Spleen (tissue), 11 donors: ENCODE data around the gene ENO3. TPM values are rescaled to one million over a fixed set of nuclear protein-coding genes. Genes with fewer than 3 reads are reported as not detected.

Experiments used
- DNase-seq: peaks from one replicate; pipeline ENCODE4 v3.0.0-alpha.2; 2020
- H3K27ac ChIP-seq, 8 donors: fragments of 200-600 bp; sonication (generic) in 7 of 8; 1 replicate in 4 of 8; 2 replicates in 4 of 8; pipeline versions ENCODE4 v1.5.0 to v1.8.0; 2016 to 2021; ENCODE audit warnings: inconsistent platforms in 4 of 8, mild to moderate bottlenecking in 4 of 8, moderate library complexity in 1 of 8
- H3K27me3 ChIP-seq, 7 donors: fragments of 200-600 bp; sonication (generic) in 6 of 7; replicated peaks in 1 of 7; 1 replicate in 4 of 7; 2 replicates in 3 of 7; pipeline versions ENCODE4 v1.5.0 to v1.8.0; 2016 to 2021; ENCODE audit warnings: inconsistent platforms in 3 of 7, mild to moderate bottlenecking in 1 of 7
- H3K36me3 ChIP-seq, 6 donors: fragments of 200-600 bp; sonication (generic) in 5 of 6; 1 replicate in 4 of 6; 2 replicates in 2 of 6; pipeline versions ENCODE4 v1.5.0 to v1.8.0; 2016 to 2021; ENCODE audit warnings: inconsistent platforms in 2 of 6
- H3K4me1 ChIP-seq, 6 donors: fragments of 200-600 bp; sonication (generic) in 5 of 6; 1 replicate in 3 of 6; 2 replicates in 3 of 6; pipeline versions ENCODE4 v1.5.0 to v1.8.0; 2016 to 2021; ENCODE audit warnings: inconsistent platforms in 3 of 6
- H3K4me3 ChIP-seq, 8 donors: fragments of 200-600 bp; sonication (generic) in 7 of 8; 1 replicate in 4 of 8; 2 replicates in 4 of 8; pipeline versions ENCODE4 v1.5.0 to v1.8.0; 2016 to 2021; ENCODE audit warnings: inconsistent platforms in 4 of 8, mild to moderate bottlenecking in 4 of 8, moderate library complexity in 2 of 8
- H3K9me3 ChIP-seq, 8 donors: fragments of 200-600 bp; sonication (generic) in 7 of 8; 1 replicate in 4 of 8; 2 replicates in 4 of 8; pipeline versions ENCODE4 v1.5.0 to v1.8.0; 2016 to 2021; ENCODE audit warnings: inconsistent platforms in 4 of 8
- CTCF ChIP-seq, 11 experiments: fragments of 200-600 bp in 7 of 11; fragments of 450-650 bp in 4 of 11; sonication (generic) in 4 of 11; IDR thresholded peaks in 8 of 11; conservative IDR thresholded peaks in 3 of 11; 1 replicate in 7 of 11; 2 replicates in 4 of 11; pipeline versions ENCODE4 v1.4.0 to v1.8.0; 2016 to 2021; ENCODE audit warnings: antibody characterized with exemption in 11 of 11, inconsistent platforms in 4 of 11, mild to moderate bottlenecking in 1 of 11
- POLR2A ChIP-seq, 3 donors: fragments of 450-650 bp; IDR thresholded peaks; one replicate each; pipeline ENCODE4 v1.5.1; 2017; ENCODE audit warnings: antibody characterized with exemption in 3 of 3, mild to moderate bottlenecking in 1 of 3
- POLR2AphosphoS5 ChIP-seq, 3 donors: sonication (generic); formaldehyde crosslinking; IDR thresholded peaks; one replicate each; pipeline ENCODE4 v1.5.1; 2017; ENCODE audit warnings: antibody characterized with exemption in 3 of 3
- WGBS, 5 donors: extraction: QIAGEN DNeasy Blood & Tissue Kit in 3 of 5; methylation state at CpG; one replicate each; pipeline versions ENCODE4 v1.1.5 to v1.1.7; 2013 to 2018; 5-methylcytosine and 5-hydroxymethylcytosine counted together
- intact Hi-C: fragments of 100-400 bp; cut with DNase I; formaldehyde crosslinking; loops from one replicate; pipeline ENCODE4 v1.15.0; 2023; ENCODE audit warnings: low total_unique reads
- polyA plus RNA-seq, 3 donors: library from polyadenylated mRNA; stranded (reverse); fragments of 200-250 nt; gene quantifications; one replicate each; pipeline ENCODE4 v1.2.1, GENCODE V29; 2013
- total RNA-seq, 7 donors: library from RNA; depleted of rRNA in 3 of 7; stranded (reverse); fragments of >200 nt in 3 of 7; fragmentation: NEBNext Ultra II Directional in 4 of 7; extraction: Animal tissue kit (Norgen Biotek cat#: 25700) in 4 of 7; gene quantifications; one replicate each; pipeline versions ENCODE4 v1.1.0 to v1.2.1, GENCODE V29; 2016 to 2021
- donor health status: healthy with polysubstance abuse.
- donor health status: DM: no; HTN: no; CAD: no; lungs with moderate emphysema.
- donor health status: DM: no; HTN: no; CAD: no.
- donor health status: Bipolar disorder and iron deficiency.
- donor health status: healthy.
- donor health status: DM: no; HTN: no; CAD: no.
- donor health status: DM: yes; HTN: yes; CAD: no.

ENO3 gene
- total and polyA plus RNA-seq, 10 donors: 3.1 to 23.4 (median 10.2) TPM

GRCh38 chr17:4950075-4950745 lies 709 bp upstream of the ENO3 start:
- peak overlapping the region; percentile 78 to 100 (median 98) for H3K4me3 ChIP-seq
- H3K27me3 ChIP-seq: no peaks in the 10 kb centered on the region
- intact Hi-C loops: no loop called here
- H3K4me1 ChIP-seq: peaks cover 25 to 54% (median 36%) of the 10 kb centered on the region in 6 donors
- 0 to 9% (median 5%) methylated on average over 16 to 52 of the region's 52 CpGs for WGBS, 5 donors
- peak overlapping the region; percentile 89 to 99 (median 98) for H3K27ac ChIP-seq
- peak in 2 of 3 donors; percentile 6 to 8 for TF ChIP-seq POLR2AphosphoS5 (IDR thresholded peaks at IDR 0.05)
- TF ChIP-seq CTCF (IDR thresholded peaks at IDR 0.05 in 8 of 11, conservative IDR thresholded peaks at IDR 0.05 in 3 of 11): no peak
- TF ChIP-seq POLR2A (IDR thresholded peaks at IDR 0.05): no peak
- no peaks in the 10 kb centered on the region for H3K9me3 ChIP-seq
- peaks cover 0 to 21% (median 17%) of the 10 kb centered on the region in 6 donors for H3K36me3 ChIP-seq
- DNase-seq: peak; percentile 89

- Histone ChIP-seq H3K36me3 (peaks cover 0 to 8% (median 4%) of the 10 kb centered on the region in 6 donors), H3K9me3 (no peaks in the 10 kb centered on the region), H3K4me1 (peaks cover 12 to 41% (median 24%) of the 10 kb centered on the region in 6 donors), H3K27ac (no peak overlapping the region), H3K27me3 (no peaks in the 10 kb centered on the region), H3K4me3 (no peak overlapping the region)
- no peak for DNase-seq
- intact Hi-C loops: no loop called here
- no peak for TF ChIP-seq POLR2A (IDR thresholded peaks at IDR 0.05)
- TF ChIP-seq CTCF (IDR thresholded peaks at IDR 0.05 in 8 of 11, conservative IDR thresholded peaks at IDR 0.05 in 3 of 11): no peak
- no peak for TF ChIP-seq POLR2AphosphoS5 (IDR thresholded peaks at IDR 0.05)
- WGBS, 5 donors: 82 to 100% (median 90%) methylated on average over 3 of the region's 3 CpGs
These were observed 567 bp downstream of the ENO3 start for GRCh38 chr17:4951486-4951885.

- peaks cover 8 to 31% (median 19%) of the 10 kb centered on the region in 6 donors for H3K4me1 ChIP-seq
- H3K36me3 ChIP-seq: peaks cover 0 to 19% (median 0%) of the 10 kb centered on the region in 6 donors
- H3K9me3 ChIP-seq: no peaks in the 10 kb centered on the region
- DNase-seq: no peak
- no peaks in the 10 kb centered on the region for H3K27me3 ChIP-seq
- TF ChIP-seq POLR2AphosphoS5 (IDR thresholded peaks at IDR 0.05) (peak in 1 of 3 donors; percentile 18), CTCF (IDR thresholded peaks at IDR 0.05 in 8 of 11, conservative IDR thresholded peaks at IDR 0.05 in 3 of 11) (no peak), POLR2A (IDR thresholded peaks at IDR 0.05) (no peak)
- intact Hi-C loops: no loop called here
- no peak overlapping the region for H3K4me3 ChIP-seq
- 68 to 84% (median 74%) methylated on average over 14 of the region's 14 CpGs for WGBS, 5 donors
- H3K27ac ChIP-seq: no peak overlapping the region
These were observed 2.6 kb downstream of the ENO3 start for GRCh38 chr17:4953451-4953961.

GRCh38 chr17:4955091-4955490 lies 4.2 kb downstream of the ENO3 start:
- intact Hi-C loops: no loop called here
- no peaks in the 10 kb centered on the region for H3K9me3 ChIP-seq
- H3K4me3 ChIP-seq: no peak overlapping the region
- H3K4me1 ChIP-seq: peaks cover 8 to 17% (median 14%) of the 10 kb centered on the region in 6 donors
- H3K36me3 ChIP-seq: peaks cover 6 to 34% (median 13%) of the 10 kb centered on the region in 6 donors
- DNase-seq: no peak
- 93 to 98% (median 97%) methylated on average over 8 of the region's 8 CpGs for WGBS, 5 donors
- H3K27me3 ChIP-seq: no peaks in the 10 kb centered on the region
- TF ChIP-seq POLR2A (IDR thresholded peaks at IDR 0.05): no peak
- TF ChIP-seq CTCF (IDR thresholded peaks at IDR 0.05 in 8 of 11, conservative IDR thresholded peaks at IDR 0.05 in 3 of 11): no peak
- TF ChIP-seq POLR2AphosphoS5 (IDR thresholded peaks at IDR 0.05): no peak
- H3K27ac ChIP-seq: no peak overlapping the region
